BJ (cell line): ENCODE results near the gene USP30. TPM values are rescaled to one million over a fixed set of nuclear protein-coding genes. Genes with fewer than 3 reads are reported as not detected.

Experiments
- CTCF ChIA-PET: fragments of 350-600 bp; formaldehyde crosslinking; extraction: SDS; loops from one replicate; lab custom pipeline; 2021; ENCODE audit warnings: antibody characterized with exemption, inconsistent platforms; lab: Yijun Ruan, JAX
- POLR2A ChIA-PET: fragments of 300-600 bp; sonication (Branson Sonifier 250); formaldehyde crosslinking; extraction: SDS; loops from one replicate; lab custom pipeline; 2021; ENCODE audit warnings: antibody characterized with exemption; lab: Charles Lee
- DNase-seq: peaks from one replicate; pipeline ENCODE4 v3.0.0-alpha.2; 2011; ENCODE audit warnings: low read depth
- H3K27me3 ChIP-seq: 2 replicates; pipeline ENCODE4 v1.6.0; 2011; ENCODE audit warnings: low read length; ENCODE audit not compliant: control insufficient read depth, insufficient read depth
- H3K36me3 ChIP-seq: 2 replicates; pipeline ENCODE4 v1.5.1; 2011; ENCODE audit warnings: low read length; ENCODE audit not compliant: control insufficient read depth, insufficient read depth
- H3K4me3 ChIP-seq: 2 replicates; pipeline ENCODE4 v1.5.1; 2011; ENCODE audit warnings: low read depth, mild to moderate bottlenecking, control low read depth, low read length
- polyA plus RNA-seq: library from polyadenylated mRNA; depleted of rRNA; stranded (reverse); fragments of >200 nt; gene quantifications from 2 replicates; pipeline ENCODE4 v1.2.3, GENCODE V29; 2011
- TF ChIP-seq, protein P1 (sequence below): IDR thresholded peaks from 2 replicates; pipeline ENCODE4 v1.5.1; 2011; ENCODE audit warnings: low read depth, mild to moderate bottlenecking, control low read depth, inconsistent platforms, low read length, moderate library complexity; ENCODE audit not compliant: insufficient read depth

USP30 gene
- polyA plus RNA-seq, 1 experiment: 16.7 TPM

DNA sequence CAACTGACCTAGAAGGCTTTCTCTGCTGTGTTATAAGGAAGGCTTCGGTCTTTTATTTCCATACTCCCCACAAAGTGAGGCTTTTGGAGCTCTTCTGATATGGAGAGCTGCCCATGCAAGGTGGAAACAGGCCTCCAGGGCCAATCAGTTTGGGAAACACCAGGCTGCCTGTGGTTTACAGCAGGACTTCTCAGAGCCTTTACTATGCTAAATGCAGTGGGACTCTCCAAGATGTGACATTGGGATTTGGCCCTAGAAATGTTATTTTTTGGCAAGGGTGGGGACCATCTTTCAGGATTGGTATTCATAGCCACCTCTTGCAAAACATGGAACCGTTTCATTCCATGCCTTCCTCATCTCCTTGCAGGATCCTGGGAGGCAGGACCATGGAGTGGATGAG, 67.7 kb downstream of the USP30 start:
- no peak for DNase-seq
- CTCF ChIA-PET: interaction anchor here (0.6 to 2.2 kb wide), 3 partner anchors 8 to 274 kb away, joined by 3 to 11 read pairs (median 3); no protein-coding TSS in a partner anchor
- TF ChIP-seq, protein P1, sequence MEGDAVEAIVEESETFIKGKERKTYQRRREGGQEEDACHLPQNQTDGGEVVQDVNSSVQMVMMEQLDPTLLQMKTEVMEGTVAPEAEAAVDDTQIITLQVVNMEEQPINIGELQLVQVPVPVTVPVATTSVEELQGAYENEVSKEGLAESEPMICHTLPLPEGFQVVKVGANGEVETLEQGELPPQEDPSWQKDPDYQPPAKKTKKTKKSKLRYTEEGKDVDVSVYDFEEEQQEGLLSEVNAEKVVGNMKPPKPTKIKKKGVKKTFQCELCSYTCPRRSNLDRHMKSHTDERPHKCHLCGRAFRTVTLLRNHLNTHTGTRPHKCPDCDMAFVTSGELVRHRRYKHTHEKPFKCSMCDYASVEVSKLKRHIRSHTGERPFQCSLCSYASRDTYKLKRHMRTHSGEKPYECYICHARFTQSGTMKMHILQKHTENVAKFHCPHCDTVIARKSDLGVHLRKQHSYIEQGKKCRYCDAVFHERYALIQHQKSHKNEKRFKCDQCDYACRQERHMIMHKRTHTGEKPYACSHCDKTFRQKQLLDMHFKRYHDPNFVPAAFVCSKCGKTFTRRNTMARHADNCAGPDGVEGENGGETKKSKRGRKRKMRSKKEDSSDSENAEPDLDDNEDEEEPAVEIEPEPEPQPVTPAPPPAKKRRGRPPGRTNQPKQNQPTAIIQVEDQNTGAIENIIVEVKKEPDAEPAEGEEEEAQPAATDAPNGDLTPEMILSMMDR: no peak
- Histone ChIP-seq H3K36me3 (no peaks in the 10 kb centered on the region), H3K27me3 (no peaks in the 10 kb centered on the region), H3K4me3 (no peak overlapping the region)
- POLR2A ChIA-PET: no interaction called here

DNA sequence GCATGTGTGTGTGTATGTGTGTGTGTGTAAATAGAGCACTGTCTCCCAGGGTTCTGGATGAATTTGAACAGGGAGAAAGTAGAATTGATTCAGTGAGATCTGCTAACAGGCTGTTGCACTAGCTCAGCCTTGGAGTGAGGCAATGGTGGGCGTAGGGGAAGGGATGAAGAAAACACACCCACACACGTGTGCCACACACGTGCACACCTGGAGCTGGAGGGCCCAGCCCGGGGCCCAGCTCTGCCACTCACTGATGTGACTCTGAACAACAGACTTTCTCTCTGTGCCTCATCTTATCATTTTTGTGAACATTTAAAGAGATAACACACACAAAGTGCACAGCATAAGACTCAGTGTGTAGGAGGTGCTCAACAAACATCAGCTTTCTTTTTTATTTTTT, 68.2 kb downstream of the USP30 start:
- DNase-seq: no peak
- ChIA-PET POLR2A (no interaction called here), CTCF (interaction anchor here (0.6 to 2.2 kb wide), 3 partner anchors 9 to 274 kb away, joined by 3 to 11 read pairs (median 3); no protein-coding TSS in a partner anchor)
- no peaks in the 10 kb centered on the region for H3K27me3 ChIP-seq
- TF ChIP-seq, protein P1: no peak
- no peak overlapping the region for H3K4me3 ChIP-seq
- no peaks in the 10 kb centered on the region for H3K36me3 ChIP-seq

DNA sequence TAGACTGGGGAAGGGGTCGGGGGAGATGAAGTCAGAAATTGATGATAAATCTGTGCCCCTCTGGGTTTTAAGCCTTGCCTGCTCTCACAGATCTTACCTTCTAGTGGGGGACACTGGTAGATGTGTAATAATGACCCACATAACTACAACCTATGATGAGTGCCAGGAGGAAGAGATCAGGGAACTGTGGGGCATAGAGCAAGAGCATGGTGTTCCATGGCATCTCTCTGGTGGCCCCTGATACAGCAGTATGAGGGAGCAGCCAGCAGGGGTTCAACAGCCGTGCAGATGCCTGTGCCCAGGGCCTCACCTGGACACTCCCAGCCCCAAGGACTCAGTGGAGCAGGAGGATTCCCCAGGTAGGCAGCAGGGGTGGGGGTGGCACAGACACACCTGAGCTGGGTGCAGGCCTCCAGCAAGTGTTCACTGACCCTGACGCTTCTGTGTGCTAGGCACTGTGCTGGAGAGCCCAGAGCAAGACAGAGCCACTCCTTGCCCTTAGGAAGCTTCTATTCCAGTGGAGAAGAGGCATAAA, 69.0 kb downstream of the USP30 start:
- DNase-seq: no peak
- Histone ChIP-seq H3K4me3 (no peak overlapping the region), H3K27me3 (no peaks in the 10 kb centered on the region), H3K36me3 (no peaks in the 10 kb centered on the region)
- ChIA-PET CTCF (interaction anchor here (2.2 to 2.3 kb wide), 2 partner anchors 9 kb away, joined by 11 to 17 read pairs; no protein-coding TSS in a partner anchor), POLR2A (no interaction called here)
- TF ChIP-seq, protein P1: no peak

DNA sequence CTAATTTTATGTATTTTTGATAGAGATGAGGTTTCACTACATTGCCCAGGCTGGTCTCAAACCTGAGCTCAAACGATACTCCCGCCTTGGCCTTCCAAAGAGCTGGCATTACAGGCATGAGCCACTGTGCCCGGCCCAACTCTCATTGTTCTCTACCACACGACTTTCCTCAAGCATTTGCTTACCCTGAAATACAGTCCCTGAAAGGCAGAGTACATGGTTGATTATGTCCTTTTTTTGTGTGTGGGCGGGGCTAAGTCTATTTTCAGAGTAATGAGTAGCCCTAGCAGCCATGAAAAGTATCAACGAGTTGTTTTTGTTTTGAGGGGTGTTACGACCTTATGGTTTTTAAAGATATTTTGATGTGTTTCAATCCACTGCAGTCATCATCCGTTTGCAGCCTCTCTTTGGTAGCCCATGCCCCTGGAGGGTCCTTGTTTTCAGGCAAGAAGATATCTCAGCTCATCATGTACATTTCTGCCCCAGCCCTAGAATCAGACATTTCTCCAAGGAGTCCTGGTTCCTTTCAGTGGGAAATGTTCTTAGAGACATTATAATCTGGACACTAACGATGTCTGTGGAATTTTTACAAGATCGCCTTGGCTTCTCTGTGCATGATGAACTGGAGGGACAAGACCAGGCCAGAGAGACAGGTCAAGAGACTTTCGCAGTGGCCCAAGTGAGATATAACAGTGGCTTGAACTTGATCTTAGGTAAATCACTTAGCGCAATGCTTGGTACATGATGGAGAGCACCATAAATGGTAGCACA, 72.7 kb downstream of the USP30 start:
- no peaks in the 10 kb centered on the region for H3K27me3 ChIP-seq
- H3K36me3 ChIP-seq: no peaks in the 10 kb centered on the region
- ChIA-PET CTCF (interaction anchor here (1.0 kb wide), 1 partner anchor 9 kb away, joined by 3 read pairs; no protein-coding TSS in a partner anchor), POLR2A (interaction anchor here (0.6 kb wide), 1 partner anchor 13 kb away, joined by 3 read pairs; no protein-coding TSS in a partner anchor)
- DNase-seq: no peak
- H3K4me3 ChIP-seq: no peak overlapping the region
- TF ChIP-seq, protein P1: no peak

DNA sequence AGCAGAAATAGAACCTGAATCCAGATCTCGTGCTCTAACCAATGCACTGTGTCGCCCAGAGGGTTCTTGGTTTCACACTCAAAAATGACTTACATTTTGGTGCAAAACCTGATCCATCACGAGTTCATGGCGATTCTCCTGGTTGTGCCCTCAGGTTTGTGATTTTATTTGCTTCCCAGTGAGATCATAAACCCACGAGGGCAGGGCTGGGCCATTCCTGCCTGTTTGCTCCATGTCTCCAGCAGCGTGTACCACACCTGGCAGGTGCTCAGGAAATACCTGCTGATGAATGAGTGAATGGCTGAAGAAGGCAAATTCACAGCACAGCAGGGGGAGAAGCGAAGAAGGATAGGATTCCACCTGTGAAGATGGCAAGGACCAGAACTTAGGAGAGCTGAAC, 73.4 kb downstream of the USP30 start:
- no peaks in the 10 kb centered on the region for H3K36me3 ChIP-seq
- POLR2A ChIA-PET: no interaction called here
- no peak overlapping the region for H3K4me3 ChIP-seq
- CTCF ChIA-PET: interaction anchor here (1.0 kb wide), 1 partner anchor 9 kb away, joined by 3 read pairs; no protein-coding TSS in a partner anchor
- TF ChIP-seq, protein P1: no peak
- no peaks in the 10 kb centered on the region for H3K27me3 ChIP-seq
- DNase-seq: no peak
